Activated T-helper 17 cell treated with anti-CD3 and anti-CD28 coated beads, Interleukin-2, amount 50 U/mL, for 72 hours (primary cell): ENCODE measurements around the gene ACOX2. TPM values are rescaled to one million over a fixed set of nuclear protein-coding genes. Genes with fewer than 3 reads are reported as not detected.

Source experiments
- ATAC-seq: fragments of 150-1000 bp; cut with Tn5 transposase; replicated peaks from 2 replicates; pipeline ENCODE4 v1.10.0; 2021; ENCODE audit warnings: mild to moderate bottlenecking, moderate library complexity
- H3K27ac Mint-ChIP-seq: one replicate; pipeline ENCODE4 v1.8.0; 2022; ENCODE audit warnings: mixed read lengths
- H3K27me3 Mint-ChIP-seq: one replicate; pipeline ENCODE4 v1.8.0; 2022; ENCODE audit warnings: mixed read lengths
- H3K36me3 Mint-ChIP-seq: one replicate; pipeline ENCODE4 v1.8.0; 2022; ENCODE audit warnings: low read depth, mild to moderate bottlenecking, mixed read lengths
- H3K4me1 Mint-ChIP-seq: one replicate; pipeline ENCODE4 v1.8.0; 2022; ENCODE audit warnings: mixed read lengths
- H3K4me3 Mint-ChIP-seq: one replicate; pipeline ENCODE4 v1.8.0; 2022; ENCODE audit warnings: mild to moderate bottlenecking, mixed read lengths
- H3K9me3 Mint-ChIP-seq: one replicate; pipeline ENCODE4 v1.8.0; 2022; ENCODE audit warnings: mixed read lengths
- total RNA-seq, 2 donors: library from RNA; stranded (reverse); gene quantifications; one replicate each; pipeline ENCODE4 v1.2.3, GENCODE V29; 2022

The ACOX2 gene
- not detected for total RNA-seq

- Mint-ChIP-seq H3K9me3 (no peaks in the 10 kb centered on the region), H3K27ac (no peak within 1 kb of the TSS), H3K4me3 (no peak within 1 kb of the TSS), H3K36me3 (no peaks in the 10 kb centered on the region), H3K4me1 (peaks cover 5% of the 10 kb centered on the region), H3K27me3 (no peaks in the 10 kb centered on the region)
- no peak for ATAC-seq
These were observed at the start of gene ACOX2 for GRCh38 chr3:58536501-58537411. TSS of gene ACOX2 (minus strand) at chr3:58537190. CDS start at chr3:58535106, 2,084 bp downstream.

GRCh38 chr3:58585994-58586393 is 49.0 kb upstream of the ACOX2 start:
- ATAC-seq: no peak
- H3K27me3 Mint-ChIP-seq: peaks cover 37% of the 10 kb centered on the region
- no peak overlapping the region for H3K27ac Mint-ChIP-seq
- H3K36me3 Mint-ChIP-seq: no peaks in the 10 kb centered on the region
- H3K4me3 Mint-ChIP-seq: peak overlapping the region; percentile 88
- no peaks in the 10 kb centered on the region for H3K9me3 Mint-ChIP-seq
- peaks cover 10% of the 10 kb centered on the region for H3K4me1 Mint-ChIP-seq

- no peaks in the 10 kb centered on the region for H3K36me3 Mint-ChIP-seq
- ATAC-seq: peak; percentile 93
- H3K4me3 Mint-ChIP-seq: peak overlapping the region; percentile 88
- no peak overlapping the region for H3K27ac Mint-ChIP-seq
- peaks cover 10% of the 10 kb centered on the region for H3K4me1 Mint-ChIP-seq
- no peaks in the 10 kb centered on the region for H3K9me3 Mint-ChIP-seq
- H3K27me3 Mint-ChIP-seq: peaks cover 36% of the 10 kb centered on the region
These were observed 48.2 kb upstream of the ACOX2 start for GRCh38 chr3:58585005-58585786.

GRCh38 chr3:58584690-58585004 is 47.7 kb upstream of the ACOX2 start:
- peaks cover 10% of the 10 kb centered on the region for H3K4me1 Mint-ChIP-seq
- no peaks in the 10 kb centered on the region for H3K9me3 Mint-ChIP-seq
- peaks cover 34% of the 10 kb centered on the region for H3K27me3 Mint-ChIP-seq
- peak; percentile 20 for ATAC-seq
- H3K36me3 Mint-ChIP-seq: no peaks in the 10 kb centered on the region
- H3K27ac Mint-ChIP-seq: no peak overlapping the region
- peak overlapping the region; percentile 88 for H3K4me3 Mint-ChIP-seq

GRCh38 chr3:58581328-58582091 is 44.5 kb upstream of the ACOX2 start:
- Mint-ChIP-seq H3K4me1 (peaks cover 9% of the 10 kb centered on the region), H3K9me3 (no peaks in the 10 kb centered on the region), H3K27ac (no peak overlapping the region), H3K4me3 (no peak overlapping the region), H3K27me3 (peaks cover 24% of the 10 kb centered on the region), H3K36me3 (no peaks in the 10 kb centered on the region)
- no peak for ATAC-seq

- ATAC-seq: no peak
- peaks cover 18% of the 10 kb centered on the region for H3K27me3 Mint-ChIP-seq
- no peaks in the 10 kb centered on the region for H3K36me3 Mint-ChIP-seq
- no peaks in the 10 kb centered on the region for H3K9me3 Mint-ChIP-seq
- H3K27ac Mint-ChIP-seq: no peak overlapping the region
- H3K4me3 Mint-ChIP-seq: no peak overlapping the region
- peaks cover 3% of the 10 kb centered on the region for H3K4me1 Mint-ChIP-seq
These were observed 43.9 kb upstream of the ACOX2 start for GRCh38 chr3:58580826-58581327.

GRCh38 chr3:58578873-58579272 is 41.9 kb upstream of the ACOX2 start:
- Mint-ChIP-seq H3K27me3 (peaks cover 3% of the 10 kb centered on the region), H3K9me3 (no peaks in the 10 kb centered on the region), H3K4me1 (no peaks in the 10 kb centered on the region), H3K4me3 (no peak overlapping the region), H3K27ac (no peak overlapping the region), H3K36me3 (no peaks in the 10 kb centered on the region)
- ATAC-seq: no peak

GRCh38 chr3:58577269-58577821 is 40.4 kb upstream of the ACOX2 start, which contains the start of gene FAM107A:
TSS of gene FAM107A (minus strand) at chr3:58577391. CDS start at chr3:58569860, 7,531 bp downstream.
- Mint-ChIP-seq H3K27me3 (peaks cover 3% of the 10 kb centered on the region), H3K36me3 (no peaks in the 10 kb centered on the region)
- ATAC-seq: no peak

GRCh38 chr3:58576716-58577115 is 39.7 kb upstream of the ACOX2 start:
- Mint-ChIP-seq H3K27ac (no peak overlapping the region), H3K27me3 (peaks cover 3% of the 10 kb centered on the region), H3K4me3 (no peak overlapping the region), H3K36me3 (no peaks in the 10 kb centered on the region), H3K4me1 (no peaks in the 10 kb centered on the region), H3K9me3 (no peaks in the 10 kb centered on the region)
- no peak for ATAC-seq

More at GRCh38 chr3:58577269-58577821, 40.4 kb upstream of the ACOX2 start, which contains the start of gene FAM107A:
- H3K4me3 Mint-ChIP-seq: no peak within 1 kb of the TSS
- no peaks in the 10 kb centered on the region for H3K9me3 Mint-ChIP-seq
- H3K27ac Mint-ChIP-seq: no peak within 1 kb of the TSS
- no peaks in the 10 kb centered on the region for H3K4me1 Mint-ChIP-seq

- H3K4me1 Mint-ChIP-seq: no peaks in the 10 kb centered on the region
- no peak for ATAC-seq
- H3K9me3 Mint-ChIP-seq: no peaks in the 10 kb centered on the region
- no peaks in the 10 kb centered on the region for H3K27me3 Mint-ChIP-seq
- no peak overlapping the region for H3K27ac Mint-ChIP-seq
- H3K4me3 Mint-ChIP-seq: no peak overlapping the region
- no peaks in the 10 kb centered on the region for H3K36me3 Mint-ChIP-seq
These were observed 39.1 kb upstream of the ACOX2 start for GRCh38 chr3:58575971-58576652.

- H3K27ac Mint-ChIP-seq: no peak overlapping the region
- no peaks in the 10 kb centered on the region for H3K27me3 Mint-ChIP-seq
- no peaks in the 10 kb centered on the region for H3K4me1 Mint-ChIP-seq
- no peaks in the 10 kb centered on the region for H3K9me3 Mint-ChIP-seq
- ATAC-seq: no peak
- no peak overlapping the region for H3K4me3 Mint-ChIP-seq
- no peaks in the 10 kb centered on the region for H3K36me3 Mint-ChIP-seq
These were observed 37.7 kb upstream of the ACOX2 start for GRCh38 chr3:58574682-58575081.

GRCh38 chr3:58574106-58574505 is 37.1 kb upstream of the ACOX2 start:
- Mint-ChIP-seq H3K9me3 (no peaks in the 10 kb centered on the region), H3K36me3 (no peaks in the 10 kb centered on the region), H3K4me1 (no peaks in the 10 kb centered on the region), H3K27me3 (no peaks in the 10 kb centered on the region), H3K4me3 (no peak overlapping the region), H3K27ac (no peak overlapping the region)
- no peak for ATAC-seq

GRCh38 chr3:58573640-58574039 is 36.6 kb upstream of the ACOX2 start:
- no peak for ATAC-seq
- no peaks in the 10 kb centered on the region for H3K36me3 Mint-ChIP-seq
- H3K4me1 Mint-ChIP-seq: peaks cover 4% of the 10 kb centered on the region
- H3K27ac Mint-ChIP-seq: no peak overlapping the region
- no peak overlapping the region for H3K4me3 Mint-ChIP-seq
- H3K27me3 Mint-ChIP-seq: no peaks in the 10 kb centered on the region
- no peaks in the 10 kb centered on the region for H3K9me3 Mint-ChIP-seq
